ENCODE results near the gene CAPN10. TPM values are rescaled to one million over a fixed set of nuclear protein-coding genes. Genes with fewer than 3 reads are reported as not detected.

The CAPN10 gene
- total and polyA plus RNA-seq, 2 experiments from 2014 or later, result 24.2 to 28.8 TPM

- no peak for TF ChIP-seq EZH2 (IDR thresholded peaks at IDR 0.05; ENCODE audit: borderline replicate concordance)
- TF ChIP-seq EZH2phosphoT487 (IDR thresholded peaks at IDR 0.05; ENCODE audit: low read depth, severe bottlenecking, unreplicated experiment), result no peak
- TF ChIP-seq, protein P1, sequence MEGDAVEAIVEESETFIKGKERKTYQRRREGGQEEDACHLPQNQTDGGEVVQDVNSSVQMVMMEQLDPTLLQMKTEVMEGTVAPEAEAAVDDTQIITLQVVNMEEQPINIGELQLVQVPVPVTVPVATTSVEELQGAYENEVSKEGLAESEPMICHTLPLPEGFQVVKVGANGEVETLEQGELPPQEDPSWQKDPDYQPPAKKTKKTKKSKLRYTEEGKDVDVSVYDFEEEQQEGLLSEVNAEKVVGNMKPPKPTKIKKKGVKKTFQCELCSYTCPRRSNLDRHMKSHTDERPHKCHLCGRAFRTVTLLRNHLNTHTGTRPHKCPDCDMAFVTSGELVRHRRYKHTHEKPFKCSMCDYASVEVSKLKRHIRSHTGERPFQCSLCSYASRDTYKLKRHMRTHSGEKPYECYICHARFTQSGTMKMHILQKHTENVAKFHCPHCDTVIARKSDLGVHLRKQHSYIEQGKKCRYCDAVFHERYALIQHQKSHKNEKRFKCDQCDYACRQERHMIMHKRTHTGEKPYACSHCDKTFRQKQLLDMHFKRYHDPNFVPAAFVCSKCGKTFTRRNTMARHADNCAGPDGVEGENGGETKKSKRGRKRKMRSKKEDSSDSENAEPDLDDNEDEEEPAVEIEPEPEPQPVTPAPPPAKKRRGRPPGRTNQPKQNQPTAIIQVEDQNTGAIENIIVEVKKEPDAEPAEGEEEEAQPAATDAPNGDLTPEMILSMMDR (IDR thresholded peaks at IDR 0.05; ENCODE audit: poor library complexity), result no peak
- Histone ChIP-seq H3K36me3 (replicated peaks; ENCODE audit: insufficient read depth, low read depth) (no peaks in the 10 kb centered on the region), H3K27ac (no peak overlapping the region), H4K20me1 (ENCODE audit: insufficient read depth, poor library complexity, severe bottlenecking) (no peaks in the 10 kb centered on the region), H3K27me3 (no peaks in the 10 kb centered on the region), H3K9me2 (replicated peaks; ENCODE audit: insufficient read depth) (no peaks in the 10 kb centered on the region), H3K4me2 (no peak overlapping the region), H2AFZ (no peak overlapping the region), H3K4me3 (no peak overlapping the region), H3K9me3 (ENCODE audit: low read depth) (no peaks in the 10 kb centered on the region), H3K4me1 (ENCODE audit: insufficient read depth) (no peaks in the 10 kb centered on the region), H3K79me2 (no peaks in the 10 kb centered on the region)
- DNase-seq (ENCODE audit: low spot score), result no peak
- 98% methylated on average over 11 of the region's 11 CpGs for WGBS (ENCODE audit: low lambda C conversion rate, missing lambda C conversion rate)
Observed at GRCh38 chr2:240642806-240643092, 56.2 kb downstream of the CAPN10 start.

DNA sequence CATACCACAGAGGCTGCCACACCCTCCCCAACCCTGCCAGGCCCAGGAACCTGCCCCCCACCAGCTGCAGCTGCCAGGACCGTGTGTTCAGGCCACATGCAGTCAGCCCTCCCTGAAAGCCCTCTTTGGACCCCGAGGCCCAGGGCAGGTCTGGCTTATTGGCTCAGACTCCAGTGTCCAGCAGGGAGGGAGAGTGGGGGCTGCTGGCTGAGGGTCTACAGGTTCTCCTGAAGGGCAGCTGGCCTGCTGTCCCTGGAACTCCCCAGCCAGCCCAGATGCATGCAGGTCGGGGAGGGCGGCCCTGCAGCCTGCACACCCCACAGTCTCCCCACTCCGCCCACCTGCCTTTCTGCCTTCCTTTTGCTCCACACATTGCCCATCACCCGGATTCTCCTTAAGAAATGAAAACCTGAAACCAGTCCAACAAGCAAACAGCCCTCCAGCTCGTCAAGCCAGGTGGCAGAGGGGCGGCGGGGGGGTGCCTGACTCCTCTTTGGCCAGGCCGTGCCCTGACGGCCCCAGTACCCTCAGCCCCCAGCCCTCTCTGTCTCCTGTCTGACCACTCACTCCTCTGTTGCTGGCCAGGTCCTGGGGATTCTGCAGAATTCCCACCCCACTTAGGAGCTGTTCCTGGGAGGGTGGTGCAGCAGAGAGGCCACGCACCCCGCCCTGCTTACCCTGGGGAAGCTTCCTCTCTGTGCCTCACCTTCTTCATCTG lies 56.7 kb downstream of the CAPN10 start:
- Histone ChIP-seq H2AFZ (no peak overlapping the region), H3K9me3 (ENCODE audit: low read depth) (no peaks in the 10 kb centered on the region), H3K79me2 (no peaks in the 10 kb centered on the region), H4K20me1 (ENCODE audit: insufficient read depth, poor library complexity, severe bottlenecking) (no peaks in the 10 kb centered on the region), H3K4me3 (no peak overlapping the region), H3K9me2 (replicated peaks; ENCODE audit: insufficient read depth) (no peaks in the 10 kb centered on the region), H3K27me3 (peaks cover 3% of the 10 kb centered on the region), H3K4me1 (ENCODE audit: insufficient read depth) (no peaks in the 10 kb centered on the region), H3K27ac (no peak overlapping the region), H3K36me3 (replicated peaks; ENCODE audit: insufficient read depth, low read depth) (no peaks in the 10 kb centered on the region), H3K4me2 (no peak overlapping the region)
- TF ChIP-seq, protein P1 (IDR thresholded peaks at IDR 0.05; ENCODE audit: poor library complexity), result no peak
- TF ChIP-seq EZH2 (IDR thresholded peaks at IDR 0.05; ENCODE audit: borderline replicate concordance), result no peak
- no peak for TF ChIP-seq EZH2phosphoT487 (IDR thresholded peaks at IDR 0.05; ENCODE audit: low read depth, severe bottlenecking, unreplicated experiment)
- WGBS (ENCODE audit: low lambda C conversion rate, missing lambda C conversion rate), result 81% methylated on average over 13 of the region's 13 CpGs
- DNase-seq (ENCODE audit: low spot score), result no peak

DNA sequence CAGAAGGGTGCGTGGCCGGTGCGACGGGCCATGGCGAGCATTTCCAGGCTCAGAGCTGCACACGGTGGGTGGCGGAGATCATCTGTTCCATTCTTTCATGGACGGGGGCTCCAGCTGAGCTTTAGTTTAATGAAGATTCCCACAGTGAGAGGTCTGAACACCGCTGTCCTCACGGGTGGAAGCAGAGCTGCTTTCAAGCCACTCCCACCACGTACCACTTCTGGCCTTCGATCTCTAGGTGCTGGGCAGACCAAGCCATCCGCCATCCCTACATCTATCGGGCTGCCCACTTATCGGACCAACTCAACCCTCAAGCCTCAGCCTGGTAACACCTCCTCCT lies 57.2 kb downstream of the CAPN10 start:
- H3K4me2 ChIP-seq, result no peak overlapping the region
- H3K4me3 ChIP-seq, result no peak overlapping the region
- no peaks in the 10 kb centered on the region for H4K20me1 ChIP-seq (ENCODE audit: insufficient read depth, poor library complexity, severe bottlenecking)
- TF ChIP-seq EZH2 (IDR thresholded peaks at IDR 0.05; ENCODE audit: borderline replicate concordance) (no peak), EZH2phosphoT487 (IDR thresholded peaks at IDR 0.05; ENCODE audit: low read depth, severe bottlenecking, unreplicated experiment) (no peak)
- TF ChIP-seq, protein P1 (IDR thresholded peaks at IDR 0.05; ENCODE audit: poor library complexity), result no peak
- peaks cover 8% of the 10 kb centered on the region for H3K27me3 ChIP-seq
- no peaks in the 10 kb centered on the region for H3K4me1 ChIP-seq (ENCODE audit: insufficient read depth)
- H3K27ac ChIP-seq, result no peak overlapping the region
- H2AFZ ChIP-seq, result no peak overlapping the region
- no peaks in the 10 kb centered on the region for H3K9me3 ChIP-seq (ENCODE audit: low read depth)
- H3K79me2 ChIP-seq, result no peaks in the 10 kb centered on the region
- 93% methylated on average over 15 of the region's 15 CpGs for WGBS (ENCODE audit: low lambda C conversion rate, missing lambda C conversion rate)
- no peaks in the 10 kb centered on the region for H3K9me2 ChIP-seq (replicated peaks; ENCODE audit: insufficient read depth)
- no peak for DNase-seq (ENCODE audit: low spot score)
- no peaks in the 10 kb centered on the region for H3K36me3 ChIP-seq (replicated peaks; ENCODE audit: insufficient read depth, low read depth)
